ENCODE data around the gene NFKBIE.

NFKBIE gene

GRCh38 chr6:44297063-44298038 lies 32.0 kb upstream of the NFKBIE start:
- peak; percentile 31 for DNase-seq (ENCODE audit: low spot score)

GRCh38 chr6:44294832-44295791 lies 29.8 kb upstream of the NFKBIE start:
- DNase-seq (ENCODE audit: low spot score) = no peak

DNA sequence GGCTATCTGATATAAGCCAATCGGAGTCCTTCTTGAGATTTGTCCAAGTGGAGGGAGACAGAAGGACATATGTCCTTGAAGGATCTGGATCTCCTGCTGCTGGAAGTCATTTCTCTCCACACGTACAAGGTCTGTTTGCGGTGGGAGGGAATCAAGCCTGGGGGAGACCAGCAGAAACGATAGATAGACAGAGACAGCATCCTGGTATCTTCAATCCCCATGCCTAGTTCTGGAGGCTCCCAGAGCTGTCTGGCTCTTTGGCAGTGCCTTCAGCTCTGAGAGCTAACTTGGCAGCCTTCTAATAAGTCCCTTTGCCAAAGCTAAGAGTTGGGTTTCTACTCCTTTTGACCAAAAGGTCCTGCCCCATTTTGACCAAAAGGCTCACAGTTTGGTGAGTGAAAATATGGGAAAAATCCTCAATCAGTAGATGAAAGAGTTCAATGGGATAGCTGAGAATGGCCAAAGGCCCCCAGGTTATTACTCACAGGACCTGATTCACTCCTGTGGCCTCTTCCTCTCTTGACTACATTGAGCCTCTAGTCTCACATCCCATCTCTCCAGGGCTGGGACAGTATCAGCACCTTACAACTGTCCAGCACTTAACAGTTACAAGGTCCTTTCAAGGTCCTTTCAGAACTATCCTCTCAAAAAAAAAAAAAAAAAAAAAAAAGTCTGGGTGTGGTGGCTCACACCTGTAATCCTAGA lies 27.5 kb upstream of the NFKBIE start:
- no peak for DNase-seq (ENCODE audit: low spot score)

DNA sequence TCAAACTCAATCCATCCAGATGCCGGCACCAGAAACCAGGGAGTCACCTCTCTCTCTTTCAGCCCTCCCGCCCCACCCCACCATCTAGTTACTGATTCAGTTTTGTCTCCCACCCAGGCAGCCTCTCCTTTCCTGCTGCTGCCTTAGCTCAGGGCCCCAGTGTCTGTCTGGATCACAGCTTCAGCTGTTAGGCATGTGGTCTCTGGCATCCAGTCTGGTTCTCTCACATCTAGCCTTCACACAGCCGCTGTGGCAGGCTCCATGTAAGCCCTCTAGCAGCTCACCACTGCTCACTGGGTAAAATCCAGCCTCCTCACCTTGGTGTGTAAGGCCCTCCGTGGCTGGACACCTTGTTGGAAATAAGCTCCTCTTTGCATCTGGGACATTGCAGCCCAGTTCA lies 26.5 kb upstream of the NFKBIE start:
- DNase-seq (ENCODE audit: low spot score) = no peak

DNA sequence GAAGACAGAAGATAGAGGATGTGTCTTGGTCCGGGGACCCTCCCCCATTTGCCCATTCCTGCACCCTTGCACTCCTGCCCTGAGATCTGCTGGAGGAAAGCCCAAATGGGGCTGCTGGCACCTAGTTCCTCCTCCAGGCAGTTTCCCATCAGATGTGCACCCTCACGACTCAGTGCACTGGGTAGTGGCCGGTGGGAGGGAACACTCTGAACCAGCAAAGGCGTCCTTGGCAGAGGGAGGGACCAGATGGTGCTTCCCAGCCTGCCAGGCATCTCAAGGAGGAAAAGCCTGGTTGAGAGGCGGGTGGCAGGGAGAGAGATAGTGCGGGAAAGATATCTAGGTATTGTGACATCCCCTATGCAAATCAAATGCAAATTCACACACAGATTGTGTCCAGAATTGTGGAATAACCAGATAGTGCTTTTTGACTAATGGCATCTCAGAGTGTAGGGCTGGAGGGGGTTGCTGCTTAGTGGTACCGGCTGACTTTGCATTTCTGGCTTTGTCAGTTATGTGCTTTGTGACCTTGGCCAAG lies 24.4 kb upstream of the NFKBIE start:
- no peak for DNase-seq (ENCODE audit: low spot score)

DNA sequence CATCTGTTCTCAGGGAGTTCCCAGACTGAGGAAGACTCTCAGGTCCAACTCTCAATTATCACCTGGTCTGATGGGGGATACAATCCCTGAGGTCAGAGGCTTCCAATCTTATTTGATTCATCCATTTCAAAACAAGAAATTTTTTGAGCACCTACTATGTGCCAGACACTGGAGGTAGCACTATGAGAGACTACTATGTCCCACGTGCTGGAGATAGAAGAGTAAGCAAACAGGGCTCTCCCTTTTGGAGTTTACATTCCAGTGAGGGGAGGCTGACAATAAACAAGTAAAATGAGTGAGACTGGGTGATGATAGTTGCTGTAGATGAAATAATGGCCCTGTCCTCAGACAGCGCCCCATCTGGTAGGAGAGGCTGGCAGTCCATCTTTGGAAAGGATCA lies 21.4 kb upstream of the NFKBIE start:
- no peak for DNase-seq (ENCODE audit: low spot score)

- DNase-seq (ENCODE audit: low spot score) = no peak
Observed at GRCh38 chr6:44286285-44286565, 20.9 kb upstream of the NFKBIE start.

DNA sequence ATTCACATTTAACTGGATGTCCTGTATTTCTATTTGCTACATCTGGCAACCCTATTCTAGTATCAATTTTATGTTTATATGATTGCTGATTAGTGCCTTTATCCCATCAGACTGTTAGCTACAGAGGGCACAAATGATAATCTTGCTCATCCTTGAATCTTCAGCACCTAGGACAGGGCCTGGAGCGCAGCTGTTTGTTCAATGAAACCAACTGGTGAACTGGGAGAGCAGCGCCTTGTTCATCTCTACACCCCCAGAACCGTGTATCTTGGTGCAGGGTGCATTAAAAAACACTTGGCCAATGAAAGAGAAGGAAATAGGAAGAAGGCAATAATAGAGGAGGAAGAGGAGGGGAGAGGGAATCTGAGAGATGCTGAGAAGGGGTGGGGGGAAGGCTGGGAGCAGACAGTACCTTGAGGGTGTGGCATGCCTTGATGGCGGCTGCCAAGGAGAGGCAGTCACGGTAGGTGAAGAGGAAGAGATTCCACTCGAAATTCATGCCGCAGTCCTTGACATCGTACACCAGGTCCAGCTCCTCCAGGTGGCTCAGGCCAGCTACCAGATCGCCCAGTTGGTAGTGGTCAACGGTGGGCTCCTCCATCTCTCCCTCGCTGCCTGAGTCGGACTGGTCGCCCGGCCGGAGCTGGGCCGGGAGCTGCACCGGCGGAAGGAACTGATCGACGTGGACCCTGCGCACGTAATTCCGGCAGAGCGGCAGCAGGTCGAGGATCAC lies 20.4 kb upstream of the NFKBIE start:
- no peak for DNase-seq (ENCODE audit: low spot score)

GRCh38 chr6:44284867-44285266 lies 19.5 kb upstream of the NFKBIE start:
- no peak for DNase-seq (ENCODE audit: low spot score)

DNA sequence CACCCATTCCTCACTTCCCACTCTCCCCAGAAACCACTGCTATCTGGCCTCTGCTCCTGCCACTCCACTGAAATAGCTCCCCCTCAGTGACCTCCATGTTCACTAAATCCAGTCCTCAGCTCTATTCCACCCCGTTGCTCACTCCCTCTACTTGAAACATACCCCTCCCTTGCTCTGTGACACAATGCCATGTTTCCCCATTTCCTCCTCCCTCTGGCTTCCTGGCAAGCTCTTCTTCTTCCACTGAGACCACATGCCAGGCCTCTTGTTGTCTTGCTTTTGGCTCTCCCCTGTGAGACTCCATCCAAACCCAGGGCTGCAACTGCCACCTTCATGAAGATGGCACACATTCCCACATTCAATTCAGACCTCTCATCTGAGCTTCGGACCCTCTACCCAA lies 18.8 kb upstream of the NFKBIE start:
- no peak for DNase-seq (ENCODE audit: low spot score)

GRCh38 chr6:44278774-44279697 lies 13.7 kb upstream of the NFKBIE start:
- no peak for DNase-seq (ENCODE audit: low spot score)

- DNase-seq (ENCODE audit: low spot score) = no peak
Observed at GRCh38 chr6:44278315-44278714, 13.0 kb upstream of the NFKBIE start.

DNA sequence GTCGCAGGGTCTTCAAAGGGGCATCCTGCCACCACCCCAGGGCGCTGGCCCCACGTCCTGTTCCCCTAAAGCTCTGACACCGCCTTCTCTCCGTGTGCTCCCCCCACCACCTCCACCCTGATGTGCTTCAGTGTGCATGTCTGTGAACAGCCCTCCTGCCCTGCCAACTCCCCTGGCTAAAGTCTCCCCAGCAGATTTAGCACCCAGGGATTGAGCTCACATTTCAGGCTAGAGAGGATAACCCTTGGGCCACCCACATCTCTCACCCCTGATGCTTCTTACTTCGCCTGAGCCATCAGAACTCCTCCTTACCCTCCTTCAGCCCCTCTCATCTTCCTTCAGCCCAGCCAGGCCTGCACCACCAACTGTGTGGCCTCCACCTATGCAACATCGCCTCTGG lies 12.4 kb upstream of the NFKBIE start:
- no peak for DNase-seq (ENCODE audit: low spot score)

DNA sequence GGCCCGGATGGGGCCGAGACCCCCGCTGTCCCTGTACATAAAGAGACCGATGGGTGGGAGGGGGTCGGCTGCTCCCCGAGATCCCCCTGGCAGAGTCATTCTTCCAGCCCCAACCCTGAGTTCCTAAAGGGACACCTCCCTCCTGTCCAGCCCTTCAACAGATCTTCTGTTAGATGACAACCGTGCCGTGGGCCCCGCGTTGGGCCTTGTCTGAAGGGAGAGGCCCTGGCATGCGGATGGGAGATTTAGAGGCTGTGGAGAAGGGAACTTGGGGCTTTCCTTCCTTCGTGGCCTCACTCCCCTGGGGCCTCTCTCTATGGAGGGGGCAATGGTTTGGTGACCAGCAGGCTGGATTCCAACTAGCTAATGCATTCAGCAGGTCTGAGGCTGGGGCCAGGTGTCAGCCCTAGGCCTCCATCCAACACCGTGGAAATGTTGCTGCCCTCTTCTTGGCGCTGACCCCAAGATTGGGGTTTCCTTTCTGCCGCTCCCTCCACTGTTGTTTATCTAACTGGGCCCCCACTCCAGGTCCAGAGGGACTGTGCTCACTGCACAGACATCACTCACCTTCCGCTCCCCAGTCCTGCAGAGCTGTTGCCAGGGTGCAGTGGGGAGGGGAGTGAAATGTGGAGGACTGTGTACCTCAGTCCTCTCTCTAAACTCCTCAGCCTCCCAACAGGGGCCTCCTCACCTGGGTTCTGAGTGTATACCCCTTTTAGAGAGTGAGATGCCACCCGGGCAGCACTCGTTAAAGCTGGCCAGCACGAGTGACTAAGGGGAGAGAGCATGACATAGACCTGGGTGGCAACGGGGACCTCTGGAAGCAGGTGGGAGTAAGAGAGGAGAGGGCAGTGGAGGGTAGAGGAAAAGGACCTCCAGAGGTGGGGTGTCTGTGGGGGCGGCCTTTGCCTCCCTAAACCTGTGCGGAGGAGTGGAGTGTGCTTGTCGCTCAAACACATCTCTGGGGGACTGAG lies 11.6 kb upstream of the NFKBIE start:
- no peak for DNase-seq (ENCODE audit: low spot score)

DNA sequence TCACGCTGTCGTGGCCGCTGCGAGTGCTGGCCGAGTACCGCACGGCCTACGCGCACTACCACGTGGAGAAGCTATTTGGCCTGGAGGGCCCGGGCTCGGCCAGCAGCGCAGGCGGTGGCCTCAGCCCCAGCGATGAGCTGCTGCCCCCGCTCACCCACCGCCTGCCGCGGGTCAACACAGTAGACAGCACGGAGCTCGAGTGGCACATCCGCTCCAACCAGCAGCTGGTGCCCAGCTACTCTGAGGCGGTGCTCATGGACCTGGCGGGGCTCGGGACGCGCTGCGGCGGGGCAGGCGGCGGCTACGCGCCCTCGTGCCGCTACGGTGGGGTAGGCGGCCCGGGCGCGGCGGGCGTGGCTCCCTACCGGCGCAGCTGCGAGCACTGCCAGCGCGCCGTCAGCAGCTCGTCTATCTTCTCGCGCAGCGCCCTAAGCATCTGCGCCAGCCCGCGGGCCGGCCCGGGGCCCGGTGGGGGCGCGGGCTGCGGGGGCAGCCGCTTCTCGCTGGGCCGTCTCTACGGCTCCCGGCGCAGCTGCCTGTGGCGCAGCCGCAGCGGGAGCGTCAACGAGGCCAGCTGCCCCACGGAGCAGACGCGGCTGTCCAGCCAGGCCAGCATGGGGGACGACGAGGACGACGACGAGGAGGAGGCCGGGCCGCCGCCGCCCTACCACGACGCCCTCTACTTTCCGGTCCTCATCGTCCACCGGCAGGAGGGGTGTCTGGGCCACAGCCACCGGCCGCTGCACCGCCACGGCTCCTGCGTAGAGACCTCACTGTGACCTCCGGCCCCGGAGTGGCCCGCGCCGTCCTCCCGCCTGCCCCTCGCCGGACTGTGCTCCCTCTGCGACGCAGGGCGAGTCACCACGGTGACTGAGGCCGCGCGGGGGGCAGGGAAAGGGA lies 10.6 kb upstream of the NFKBIE start:
- peak; percentile 14 for DNase-seq (ENCODE audit: low spot score)

DNA sequence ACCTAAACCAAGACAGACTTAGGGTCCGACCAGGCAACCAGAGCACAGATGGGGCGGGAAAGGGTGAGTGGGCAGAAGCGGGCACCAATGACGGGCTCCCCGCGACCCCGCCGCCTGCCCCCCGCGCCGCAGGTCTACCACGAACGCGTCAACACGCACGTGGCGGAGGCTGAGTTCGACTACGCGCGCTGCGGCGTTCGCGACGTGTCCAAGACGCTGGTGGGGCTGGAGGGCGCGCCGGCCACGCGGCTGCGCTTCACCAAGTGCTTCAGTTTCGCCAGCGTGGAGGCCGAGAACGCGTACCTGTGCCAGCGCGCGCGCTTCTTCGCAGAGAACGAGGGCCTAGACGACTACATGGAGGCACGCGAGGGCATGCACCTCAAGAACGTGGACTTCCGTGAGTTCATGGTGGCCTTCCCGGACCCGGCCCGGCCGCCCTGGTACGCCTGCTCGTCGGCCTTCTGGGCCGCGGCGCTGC lies 10.0 kb upstream of the NFKBIE start:
- DNase-seq (ENCODE audit: low spot score) = no peak

DNA sequence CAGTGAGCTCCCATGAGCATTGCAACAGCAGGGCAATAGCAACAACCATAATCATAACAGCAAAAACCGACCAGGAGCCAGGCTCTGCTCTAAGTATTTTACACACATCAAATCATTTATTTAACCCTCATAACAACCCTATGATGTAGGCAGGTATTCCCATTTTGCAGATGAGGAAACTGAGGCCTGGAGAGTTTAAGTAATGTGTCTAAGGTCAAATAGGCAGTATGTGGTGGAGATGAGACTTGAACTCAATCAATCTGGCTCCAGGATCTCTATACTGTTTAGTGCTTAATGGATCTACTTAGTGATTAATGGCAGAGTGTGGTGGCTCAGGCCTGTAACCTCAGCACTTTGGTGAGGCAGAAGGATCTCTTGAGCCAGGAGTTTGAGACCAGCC lies 8.3 kb upstream of the NFKBIE start:
- no peak for DNase-seq (ENCODE audit: low spot score)

- DNase-seq (ENCODE audit: low spot score) = no peak
Observed at GRCh38 chr6:44272999-44273566, 7.7 kb upstream of the NFKBIE start.

Measured in CD4-positive, alpha-beta T cell treated with Interleukin-2 at 100 ng/mL for 4 hours (primary cell).